H4 (cell line): ENCODE results near the gene LRRC8B. TPM values are rescaled to one million over a fixed set of nuclear protein-coding genes. Genes with fewer than 3 reads are reported as not detected.
A peak's percentile ranks its signal among the peaks of the same experiment; 100 is the strongest.
"Not testable (repeated sequence)": the region's sequence is repeated elsewhere in the genome, so short reads cannot be mapped to it uniquely, and the experiment has no call there.

Source experiments
- DNase-seq: peaks from one replicate; pipeline ENCODE4 v3.0.0-alpha.2; 2015; ENCODE audit warnings: low spot score
- total RNA-seq: library from RNA; depleted of rRNA; stranded (reverse); fragments of >200 nt; shearing (Covaris generic); gene quantifications from 2 replicates; pipeline ENCODE4 v1.2.3, GENCODE V29; 2014; rRNA removed

Gene LRRC8B
- 2.4 and 3.1 TPM in 2 replicates for total RNA-seq

DNA sequence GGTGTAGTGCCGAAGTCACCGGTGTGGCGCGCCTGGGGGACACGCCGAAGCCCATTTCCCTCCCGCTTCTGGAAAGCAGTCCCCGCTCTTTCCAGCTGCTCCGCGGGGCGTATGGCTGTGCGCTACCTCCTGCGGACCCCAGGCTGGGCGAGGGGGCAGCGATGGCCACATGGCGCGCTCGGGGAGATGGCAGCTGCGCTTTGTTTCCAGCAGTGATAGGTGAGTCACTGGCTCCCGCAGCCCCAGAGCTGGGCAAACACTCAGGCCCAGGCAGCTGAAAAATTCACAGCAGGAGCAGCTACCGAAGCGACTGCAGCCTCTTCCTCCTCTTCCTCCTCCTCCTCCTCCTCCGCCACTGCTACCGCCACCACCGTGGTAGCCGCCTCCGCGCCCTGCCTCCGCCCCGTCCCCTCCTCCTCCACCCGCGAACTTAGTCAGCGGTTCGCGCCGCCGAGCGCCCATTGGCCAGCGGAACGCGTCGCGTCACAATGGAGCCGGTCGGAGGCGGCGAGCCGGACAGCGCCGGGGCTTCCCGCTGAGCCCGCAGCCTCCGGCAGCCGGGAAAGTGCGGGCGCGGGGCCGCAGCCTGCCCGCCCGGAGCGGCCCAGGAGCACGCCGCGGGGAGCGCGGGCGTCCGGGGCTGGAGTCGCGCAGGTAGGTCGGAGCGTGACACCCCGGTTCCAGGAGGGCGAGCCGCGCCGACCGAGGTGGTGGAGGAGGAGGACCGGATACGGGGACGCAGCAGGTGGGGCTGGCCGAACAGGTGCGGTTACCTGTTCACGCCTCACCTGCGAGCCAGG is at the start of gene LRRC8B:
LRRC8B (plus strand) TSS at position 461 of the 800 bp plus-strand sequence. CDS start 57,822 bp downstream, outside the sequence.
- DNase-seq = peak; percentile 57

DNA sequence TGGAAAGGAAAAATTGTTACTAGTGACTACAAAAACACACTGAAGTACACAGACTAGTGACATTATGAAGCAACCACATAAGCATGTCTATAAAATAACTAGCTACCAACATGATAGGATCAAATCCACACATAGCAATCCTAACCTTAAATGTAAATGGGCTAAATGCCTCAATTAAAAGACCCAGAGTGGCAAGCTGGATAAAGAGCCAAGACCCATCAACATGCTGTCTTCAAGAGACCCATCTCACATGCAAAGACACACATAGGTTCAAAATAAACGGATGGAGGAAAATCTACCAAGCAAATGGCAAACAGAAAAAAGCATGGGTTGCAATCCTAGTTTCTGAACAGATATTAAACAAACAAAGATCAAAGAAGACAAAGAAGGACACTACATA is 49.4 kb upstream of the LRRC8B start:
- no peak for DNase-seq

DNA sequence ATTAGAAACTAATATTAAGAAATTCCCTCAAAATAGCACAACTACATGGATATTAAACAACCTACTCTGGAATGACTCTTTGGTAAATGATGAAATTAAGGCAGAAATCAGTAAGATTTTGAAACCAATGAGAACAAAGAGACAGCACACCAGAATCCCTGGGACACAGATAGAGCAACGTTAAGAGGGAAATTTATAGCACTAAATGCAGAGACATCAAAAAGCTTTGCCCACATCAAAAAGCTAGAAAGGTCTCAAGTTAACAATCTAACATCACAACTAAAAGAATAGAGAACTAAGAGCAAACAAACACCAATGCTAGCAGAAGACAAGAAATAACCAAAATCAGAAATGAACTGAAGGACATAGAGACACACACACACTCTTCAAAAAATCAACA is 48.6 kb upstream of the LRRC8B start:
- DNase-seq = no peak

DNA sequence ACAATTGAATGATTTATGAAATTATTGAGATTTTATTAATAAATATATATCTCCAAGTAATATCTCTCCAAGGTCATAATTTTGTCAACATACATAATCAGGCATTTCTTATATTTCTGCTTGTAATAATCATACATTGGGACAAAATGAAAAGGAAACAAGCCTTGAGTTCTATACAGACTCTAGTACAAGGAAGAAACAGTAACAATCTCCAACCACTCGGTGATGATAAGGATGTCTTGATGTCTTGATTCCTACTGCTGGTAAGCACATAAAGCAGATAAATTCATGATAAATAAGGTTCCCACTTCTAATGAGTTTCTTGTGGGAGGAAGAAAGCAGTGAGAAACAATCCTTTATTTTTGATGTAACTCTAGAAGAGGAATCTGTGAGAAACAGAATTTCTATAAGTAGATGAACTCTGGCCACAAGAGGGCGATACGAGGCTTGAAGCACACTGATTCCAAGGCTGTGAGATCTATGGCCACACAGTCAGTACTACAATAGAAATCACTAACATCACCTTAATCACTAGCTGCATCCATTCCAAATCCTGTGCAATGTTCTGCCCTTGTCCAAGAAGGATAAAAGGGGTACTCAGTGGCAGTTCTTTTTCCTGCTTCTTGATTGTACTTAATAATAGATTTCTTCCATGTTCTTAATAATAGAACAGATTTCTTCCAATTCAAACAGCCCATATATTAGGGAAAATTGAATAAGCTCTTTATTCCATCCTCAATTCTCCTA is 41.4 kb upstream of the LRRC8B start:
- peak; percentile 52 for DNase-seq

DNA sequence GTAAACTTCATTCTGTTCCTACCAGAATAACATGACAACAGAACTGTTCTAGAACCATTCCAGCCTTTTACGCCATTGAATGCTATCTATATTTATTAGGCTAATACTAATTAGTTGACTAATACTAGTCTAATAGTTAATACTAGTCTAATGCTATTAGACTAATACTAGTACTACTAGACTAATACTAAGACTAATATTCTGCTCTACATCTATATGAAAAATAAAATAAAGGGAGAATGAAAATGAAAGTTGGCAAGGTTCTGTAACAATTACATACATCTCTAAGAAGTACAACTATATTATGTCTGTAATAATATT is 40.9 kb upstream of the LRRC8B start:
- no peak for DNase-seq

DNA sequence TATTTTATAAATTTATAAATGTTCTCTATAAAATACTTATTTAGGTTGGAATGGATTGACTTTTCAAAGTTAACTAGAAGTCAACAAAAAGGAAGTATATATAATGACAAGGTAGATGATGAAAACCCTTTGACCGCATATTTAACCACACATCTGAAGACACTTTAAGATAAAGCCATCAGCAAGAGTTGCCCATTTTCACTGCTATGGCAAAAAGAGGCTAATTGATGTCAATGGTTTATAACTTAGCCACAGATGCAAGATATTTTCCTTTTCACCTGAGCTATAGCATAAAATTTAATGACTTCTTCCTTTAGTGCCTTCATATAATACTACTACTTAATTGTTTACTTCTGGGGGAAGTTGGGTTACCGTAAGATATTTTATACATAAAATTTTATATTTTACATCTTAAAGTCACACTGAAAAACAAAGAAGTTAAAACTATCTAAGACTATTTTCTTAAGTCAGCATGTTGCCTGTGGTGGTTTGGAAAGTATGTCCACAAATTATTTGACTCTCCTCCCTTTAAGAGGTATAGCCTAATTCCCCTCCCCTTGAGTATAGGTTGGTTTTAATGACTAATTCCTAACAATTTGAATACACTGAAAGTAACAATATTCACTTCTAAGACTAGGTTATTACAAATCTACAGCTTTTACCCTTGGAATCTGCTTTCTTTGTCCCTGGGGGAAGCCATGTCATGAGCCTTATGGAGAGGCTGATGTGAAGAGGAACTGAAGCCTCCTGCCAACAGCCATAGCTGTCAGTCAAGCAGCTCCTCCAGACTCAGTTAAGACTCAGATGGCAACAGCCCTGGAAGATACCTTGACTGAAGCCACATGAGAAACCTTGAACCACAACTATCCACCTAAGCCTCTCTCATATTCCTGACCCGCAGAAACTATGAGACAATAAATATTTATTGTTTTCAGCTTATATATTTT is 40.3 kb upstream of the LRRC8B start:
- DNase-seq = no peak

DNA sequence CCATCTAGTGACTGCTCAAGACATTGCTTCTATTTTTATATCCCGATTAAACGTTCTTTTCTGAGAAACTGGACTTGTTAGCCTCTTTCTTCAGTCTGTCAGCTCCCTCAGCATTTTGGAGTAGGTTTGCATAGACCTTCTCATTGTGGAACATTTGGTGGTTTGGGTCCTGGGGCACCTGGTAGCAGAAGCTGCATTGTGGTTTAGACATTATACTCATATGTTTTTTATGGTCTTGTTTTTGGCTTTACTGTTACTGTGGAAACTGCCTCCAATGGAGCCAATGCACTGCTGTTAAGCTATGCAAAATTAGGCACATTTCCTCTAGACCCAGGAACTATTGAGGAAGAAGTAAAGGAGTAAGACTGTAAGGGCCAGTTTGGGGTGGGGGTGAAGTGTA is 36.7 kb upstream of the LRRC8B start:
- DNase-seq = no peak

DNA sequence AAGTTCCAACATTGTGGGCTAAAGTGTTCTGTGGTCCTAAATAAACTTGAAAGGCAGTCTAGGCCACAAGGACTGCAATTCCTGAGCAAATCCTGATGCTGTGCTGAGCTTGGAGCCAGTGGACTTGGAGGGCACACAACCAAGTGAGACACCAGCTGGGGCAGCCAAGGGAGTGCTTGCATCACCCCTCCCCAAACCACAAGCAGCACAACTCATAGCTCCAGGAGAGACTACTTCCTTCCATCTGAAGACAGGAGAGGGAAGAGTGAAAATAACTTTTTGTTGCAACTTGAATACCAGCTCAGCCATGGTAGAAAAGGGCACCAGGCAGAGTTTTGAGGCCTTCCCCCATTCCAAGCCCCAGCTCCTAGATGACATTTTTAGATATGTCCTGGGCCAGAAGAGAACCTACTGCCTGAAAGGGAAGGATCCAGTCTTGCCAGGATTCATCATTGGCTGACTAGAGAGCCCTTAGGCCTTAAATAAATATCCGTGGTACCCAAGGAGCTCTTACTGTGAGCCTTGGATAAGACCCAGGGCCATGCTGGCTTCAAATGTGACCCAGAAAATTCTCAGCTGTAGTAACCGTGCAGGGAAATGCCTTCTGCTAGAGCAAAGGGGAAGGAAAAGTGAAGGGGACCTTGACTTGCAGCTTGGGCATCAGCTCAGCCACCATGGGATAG is 35.4 kb upstream of the LRRC8B start:
- peak; percentile 53 for DNase-seq

DNA sequence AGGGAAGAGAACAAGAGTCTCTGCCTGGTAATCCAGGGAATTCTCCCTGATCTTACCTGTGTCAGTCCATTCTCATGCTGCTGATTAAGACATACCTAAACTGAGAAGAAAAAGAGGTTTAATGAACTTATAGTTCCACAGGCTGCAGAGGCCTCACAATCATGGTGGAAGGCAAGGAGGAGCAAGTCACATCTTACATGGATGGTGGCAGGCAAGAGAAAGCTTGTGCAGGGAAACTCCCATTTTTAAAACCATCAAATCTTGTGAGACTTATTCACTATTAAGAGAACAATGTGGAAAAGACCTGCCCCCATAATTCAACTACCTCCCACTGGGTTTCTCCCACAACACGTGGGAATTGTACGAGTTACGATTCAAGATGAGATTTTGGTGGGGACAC is 34.2 kb upstream of the LRRC8B start:
- DNase-seq = no peak

DNA sequence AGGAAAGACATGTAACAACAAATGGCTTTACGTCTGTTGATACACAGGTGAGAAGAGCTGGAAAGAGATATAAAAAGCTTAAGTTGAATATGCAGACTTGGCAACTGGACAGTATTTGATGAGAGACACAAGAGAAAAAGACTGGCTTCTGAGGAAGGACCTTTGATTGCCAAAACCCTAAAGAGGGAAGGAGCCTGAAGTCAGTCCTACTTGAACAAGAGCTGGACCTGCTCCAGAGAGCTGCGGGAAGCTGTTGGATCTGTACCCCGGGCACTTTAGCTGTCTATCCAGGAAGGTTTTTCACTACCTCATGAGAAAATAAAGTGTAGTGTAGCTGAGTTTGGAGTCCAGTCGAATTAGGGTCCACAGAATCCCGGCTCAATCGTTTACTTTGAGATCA is 25.3 kb upstream of the LRRC8B start:
- no peak for DNase-seq

DNA sequence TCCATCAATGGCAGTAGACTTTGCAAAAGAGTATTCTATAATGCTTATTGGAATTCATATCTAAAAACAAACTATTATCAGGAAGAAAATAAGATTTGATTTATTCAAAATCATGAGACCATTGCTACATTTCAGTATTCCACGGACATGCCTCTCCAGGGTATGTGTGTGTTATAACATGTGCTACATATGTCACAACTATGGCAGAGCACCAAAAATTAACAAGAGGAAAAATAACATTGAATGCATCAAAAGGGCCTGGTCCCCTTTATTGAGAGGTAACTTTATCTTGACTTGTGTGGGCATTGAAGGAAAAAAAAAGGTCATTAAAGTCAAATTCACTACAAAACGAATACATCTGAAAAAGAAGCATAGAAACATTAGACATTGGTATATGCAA is 22.6 kb upstream of the LRRC8B start:
- no peak for DNase-seq

DNA sequence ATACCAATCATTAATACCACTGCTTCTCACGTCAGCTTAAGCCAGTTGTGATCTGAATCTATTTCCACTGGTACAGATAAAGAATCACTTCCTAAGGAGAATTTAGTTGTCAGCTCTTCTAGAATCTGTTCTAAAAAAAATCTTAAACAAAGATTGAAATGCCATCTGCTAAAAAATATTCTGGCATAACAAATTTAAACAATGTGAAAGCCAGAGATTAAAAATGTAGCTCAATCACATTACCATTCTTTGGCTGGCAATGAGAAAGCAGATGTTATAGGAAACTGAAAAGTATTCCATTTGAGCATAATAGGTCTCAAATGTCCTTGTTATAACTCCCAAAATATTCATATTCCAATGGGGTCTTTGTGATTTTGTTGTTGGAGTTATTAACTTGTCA is 21.7 kb upstream of the LRRC8B start:
- DNase-seq = no peak

DNA sequence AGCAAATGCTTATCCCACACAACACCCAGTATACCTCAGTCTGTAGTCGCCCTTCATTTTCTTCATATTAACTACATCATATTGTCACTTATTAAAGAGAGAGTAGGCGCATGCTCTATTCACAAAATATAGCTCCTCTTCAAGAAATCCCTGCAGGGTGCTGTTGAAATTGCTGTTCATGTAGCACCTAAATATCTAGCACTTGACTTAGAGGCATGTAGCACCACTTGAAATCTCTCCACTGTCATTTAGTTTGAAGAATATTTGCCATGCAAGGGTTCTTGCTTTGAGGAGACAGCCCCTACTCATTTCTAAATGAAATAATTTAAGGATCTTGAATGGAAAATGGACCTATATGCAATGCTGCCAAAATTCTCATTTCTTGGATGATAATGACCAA is 20.9 kb upstream of the LRRC8B start:
- no peak for DNase-seq

DNA sequence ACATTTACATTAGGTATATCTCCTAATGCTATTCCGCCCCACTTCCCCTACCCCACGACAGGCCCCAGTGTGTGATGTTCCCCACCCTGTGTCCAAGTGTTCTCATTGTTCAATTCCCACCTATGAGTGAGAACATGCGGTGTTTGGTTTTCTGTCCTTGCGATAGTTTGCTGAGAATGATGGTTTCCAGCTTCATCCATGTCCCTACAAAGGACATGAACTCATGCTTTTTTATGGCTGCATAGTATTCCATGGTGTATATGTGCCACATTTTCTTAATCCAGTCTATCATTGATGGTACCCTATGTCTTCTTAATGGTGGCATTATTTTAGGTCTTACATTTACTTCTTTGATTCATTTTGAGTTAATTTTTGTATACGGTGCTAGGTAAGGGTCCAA is 14.6 kb upstream of the LRRC8B start:
- DNase-seq = not testable (repeated sequence)

DNA sequence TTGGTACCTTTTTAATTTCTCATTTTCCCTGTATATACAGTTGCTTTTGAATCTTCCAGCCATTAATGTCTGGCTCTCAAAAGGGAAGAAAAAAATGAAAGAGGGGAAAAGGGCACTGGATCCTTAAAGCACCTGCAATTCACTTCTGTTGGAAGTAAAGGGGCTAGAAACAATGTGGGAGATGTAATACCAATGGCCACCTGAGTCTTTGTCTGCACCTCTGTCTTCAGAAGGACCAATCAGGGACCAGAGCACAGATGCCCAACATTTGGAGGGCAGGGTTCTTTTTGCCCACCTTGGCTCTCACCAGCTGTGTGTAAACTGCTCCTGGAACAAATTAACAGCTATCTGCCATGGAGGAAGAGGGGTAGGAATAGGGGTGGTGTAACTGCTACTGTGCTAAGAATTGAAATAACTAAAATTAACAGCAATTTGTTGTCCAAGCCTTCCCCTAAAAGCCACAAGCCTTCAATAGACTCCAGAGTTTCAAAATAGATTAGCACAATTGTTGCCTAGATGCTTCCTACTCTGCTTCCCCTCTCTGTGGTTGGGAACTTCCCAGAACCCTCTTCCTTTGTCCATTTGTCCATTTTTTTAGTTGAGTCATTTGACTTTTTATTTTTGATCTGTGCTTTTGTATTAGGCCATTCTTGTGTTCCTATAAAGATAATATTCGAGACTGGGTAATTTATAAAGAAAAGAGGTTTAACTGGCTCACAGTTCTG is 11.5 kb upstream of the LRRC8B start:
- no peak for DNase-seq

DNA sequence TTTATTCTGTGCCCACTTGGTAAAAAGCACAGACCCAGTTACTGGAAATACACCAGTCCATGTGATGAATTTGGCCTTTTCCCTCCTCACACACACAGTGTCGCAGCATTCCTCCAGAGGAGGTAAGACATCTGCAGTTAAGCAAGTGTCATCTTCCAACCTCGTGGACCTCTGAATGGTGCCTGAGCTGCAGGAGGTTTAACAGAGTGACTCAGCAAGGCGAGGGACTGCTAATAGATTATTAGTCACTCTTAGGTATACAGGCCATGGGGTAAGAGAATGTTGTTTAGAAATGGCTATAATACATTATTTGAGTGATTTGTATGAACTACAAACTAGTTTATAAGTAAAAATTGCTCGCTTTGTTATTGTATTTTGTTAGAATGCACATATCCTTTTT is 8.6 kb upstream of the LRRC8B start:
- DNase-seq = peak; percentile 37

DNA sequence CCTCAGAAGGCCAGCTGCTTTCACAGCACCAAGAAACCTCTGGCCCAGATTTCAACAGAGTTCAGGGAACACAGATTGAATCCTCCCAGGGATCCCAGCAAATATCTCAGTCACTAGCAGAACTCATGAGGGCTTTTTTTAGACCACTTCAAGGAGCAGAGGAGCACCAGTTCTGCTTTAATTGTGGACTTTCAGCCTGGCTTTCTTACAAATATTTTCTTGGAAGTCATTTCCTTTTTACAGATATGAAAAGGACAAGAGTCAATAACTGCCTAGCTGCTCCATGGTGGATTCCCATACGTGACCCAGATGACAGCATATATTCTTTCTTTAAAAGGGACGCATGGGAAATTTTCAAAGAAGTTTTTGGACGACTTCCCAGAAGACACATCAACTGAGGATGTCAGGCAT is 6.4 kb upstream of the LRRC8B start:
- no peak for DNase-seq

DNA sequence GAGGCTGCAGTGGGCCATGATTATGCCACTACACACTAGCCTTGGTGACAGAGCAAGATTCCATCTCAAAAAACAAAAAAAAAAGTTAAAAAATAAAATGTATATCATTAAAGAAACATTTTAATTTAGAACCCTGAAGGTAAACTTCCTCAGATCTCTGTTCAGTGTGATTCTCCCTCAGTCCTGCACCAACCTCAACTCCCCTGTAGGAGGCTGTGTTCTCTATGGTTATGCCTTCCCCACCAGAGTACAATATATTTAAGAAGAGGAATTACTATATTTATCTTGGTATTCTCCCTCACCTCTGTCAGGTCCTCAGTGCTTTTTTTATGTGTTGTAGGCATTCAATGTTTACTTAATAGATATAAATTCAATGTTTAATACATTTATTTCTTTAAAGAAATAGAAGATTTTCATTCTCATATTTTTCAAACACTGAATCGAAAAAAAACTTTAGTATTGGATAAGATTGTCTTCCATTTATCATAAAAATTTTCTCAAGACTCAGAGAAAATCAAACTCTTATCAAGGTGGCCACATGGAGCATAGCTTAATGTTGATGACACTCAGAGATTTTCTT is 4.8 kb upstream of the LRRC8B start:
- DNase-seq = peak; percentile 5

DNA sequence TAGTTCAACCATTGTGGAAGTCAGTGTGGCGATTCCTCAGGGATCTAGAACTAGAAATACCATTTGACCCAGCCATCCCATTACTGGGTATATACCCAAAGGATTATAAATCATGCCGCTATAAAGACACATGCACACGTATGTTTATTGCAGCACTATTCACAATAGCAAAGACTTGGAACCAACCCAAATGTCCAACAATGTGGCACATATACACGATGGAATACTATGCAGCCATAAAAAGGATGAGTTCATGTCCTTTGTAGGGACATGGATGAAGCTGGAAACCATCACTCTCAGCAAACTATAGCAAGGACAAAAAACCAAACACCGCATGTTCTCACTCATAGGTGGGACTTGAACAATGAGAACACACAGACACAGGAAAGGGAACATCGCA is 2.7 kb upstream of the LRRC8B start:
- DNase-seq = not testable (repeated sequence)

DNA sequence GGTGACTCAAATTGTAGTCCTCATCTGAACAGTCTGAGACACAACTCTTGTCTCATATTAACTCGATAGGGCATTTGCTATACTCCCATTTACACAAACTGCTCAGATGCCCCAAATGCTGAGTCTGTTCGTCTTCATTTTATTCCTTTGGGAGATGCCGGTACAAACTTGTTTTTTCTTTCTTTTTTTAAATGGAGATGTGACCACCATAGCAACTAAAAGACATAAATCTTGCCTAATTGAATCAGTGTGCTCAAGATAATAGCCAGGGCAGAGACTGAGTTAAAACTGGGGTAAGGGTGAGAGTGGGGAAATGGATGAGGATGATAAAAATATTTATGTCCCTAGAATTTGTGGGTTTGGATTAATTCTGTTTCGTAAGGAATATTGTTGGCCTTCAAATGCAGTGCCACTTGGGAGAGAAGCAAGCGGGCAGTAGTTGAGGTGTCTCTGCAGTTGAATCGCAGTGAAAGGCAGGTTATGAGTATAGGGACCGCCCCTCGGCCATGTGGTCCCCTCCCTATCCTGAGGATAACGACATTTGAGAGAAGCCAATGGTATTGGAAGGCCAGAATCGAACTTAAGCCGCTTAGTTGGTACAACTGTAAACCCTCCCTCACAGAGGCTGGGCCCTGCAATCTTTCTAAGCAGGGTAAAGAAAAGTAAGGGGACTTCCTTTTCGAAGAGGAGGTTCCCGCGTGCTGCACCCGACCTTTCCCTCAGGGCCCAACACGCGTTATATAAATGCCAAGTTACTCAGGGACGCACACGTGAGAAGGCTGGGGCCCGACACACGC is 859 bp upstream of the LRRC8B start:
- no peak for DNase-seq
